OCI-LY3 (cell line): ENCODE results near the gene GPAM.

ENCODE experiments used
- EZH2phosphoT487 ChIP-seq: fragments of 200-600 bp; shearing (Covaris generic); IDR thresholded peaks from 2 replicates; pipeline ENCODE4 v1.6.1; 2018; ENCODE audit warnings: antibody characterized with exemption, mixed run types, low read depth
- TF ChIP-seq, protein P1 (sequence below): fragments of 200-600, 300-600 bp; sonication (generic); IDR thresholded peaks from 2 replicates; pipeline ENCODE4 v1.5.1; 2014; ENCODE audit warnings: antibody characterized with exemption, low read length, low read depth

DNA sequence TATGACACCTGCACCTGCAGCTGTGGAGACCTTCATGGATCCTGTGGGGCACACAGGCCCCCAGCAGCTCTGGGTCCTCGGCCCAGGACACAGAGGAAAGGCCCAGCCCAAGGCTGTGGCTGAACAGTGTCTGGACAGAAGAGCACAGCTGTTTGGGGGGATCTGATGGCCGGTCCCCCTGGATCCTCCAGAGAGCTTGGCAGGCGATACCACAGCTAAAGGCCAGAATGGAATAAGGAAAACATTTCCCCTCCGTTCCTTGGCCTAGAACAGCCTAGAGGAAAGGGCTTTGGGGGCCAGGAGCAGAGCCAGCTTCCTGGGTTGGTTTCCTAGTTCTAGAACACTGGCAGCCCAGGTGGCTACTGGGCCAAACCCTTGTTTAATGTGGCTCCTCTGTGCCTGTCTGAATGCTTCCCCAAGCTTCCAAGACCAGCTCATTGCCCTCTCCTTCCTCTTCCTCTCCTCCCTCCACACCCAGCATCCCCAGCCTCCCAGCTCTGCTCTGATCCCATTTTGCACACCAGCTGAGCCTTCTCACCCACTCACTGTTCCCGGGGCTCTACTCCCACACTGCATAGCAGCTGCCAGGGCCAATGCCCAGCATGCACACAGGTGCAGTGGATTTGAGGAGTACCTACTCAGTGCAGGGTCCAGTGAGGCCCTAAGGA is 46.9 kb downstream of the GPAM start:
- TF ChIP-seq, protein P1, sequence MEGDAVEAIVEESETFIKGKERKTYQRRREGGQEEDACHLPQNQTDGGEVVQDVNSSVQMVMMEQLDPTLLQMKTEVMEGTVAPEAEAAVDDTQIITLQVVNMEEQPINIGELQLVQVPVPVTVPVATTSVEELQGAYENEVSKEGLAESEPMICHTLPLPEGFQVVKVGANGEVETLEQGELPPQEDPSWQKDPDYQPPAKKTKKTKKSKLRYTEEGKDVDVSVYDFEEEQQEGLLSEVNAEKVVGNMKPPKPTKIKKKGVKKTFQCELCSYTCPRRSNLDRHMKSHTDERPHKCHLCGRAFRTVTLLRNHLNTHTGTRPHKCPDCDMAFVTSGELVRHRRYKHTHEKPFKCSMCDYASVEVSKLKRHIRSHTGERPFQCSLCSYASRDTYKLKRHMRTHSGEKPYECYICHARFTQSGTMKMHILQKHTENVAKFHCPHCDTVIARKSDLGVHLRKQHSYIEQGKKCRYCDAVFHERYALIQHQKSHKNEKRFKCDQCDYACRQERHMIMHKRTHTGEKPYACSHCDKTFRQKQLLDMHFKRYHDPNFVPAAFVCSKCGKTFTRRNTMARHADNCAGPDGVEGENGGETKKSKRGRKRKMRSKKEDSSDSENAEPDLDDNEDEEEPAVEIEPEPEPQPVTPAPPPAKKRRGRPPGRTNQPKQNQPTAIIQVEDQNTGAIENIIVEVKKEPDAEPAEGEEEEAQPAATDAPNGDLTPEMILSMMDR = no peak
- no peak for TF ChIP-seq EZH2phosphoT487
